Measurements from ENCODE around the gene DIABLO. TPM values are rescaled to one million over a fixed set of nuclear protein-coding genes. Genes with fewer than 3 reads are reported as not detected.

Gene DIABLO
- total RNA-seq, 2 donors from 2014 or later: 77.5 to 81.0 TPM

GRCh38 chr12:122230798-122231197, 4.9 kb upstream of the DIABLO start:
- Histone ChIP-seq H3K9me3 (ENCODE audit: control insufficient read depth, low read length) (no peaks in the 10 kb centered on the region), H3K27ac (ENCODE audit: low read depth, low read length) (no peak overlapping the region), H3K27me3 (ENCODE audit: control insufficient read depth, insufficient read depth, low read length, poor library complexity, severe bottlenecking) (no peaks in the 10 kb centered on the region), H3K4me3 (ENCODE audit: low read length) (no peak overlapping the region), H3K36me3 (ENCODE audit: control insufficient read depth, insufficient read depth, low read length) (peaks cover 44% of the 10 kb centered on the region), H3K9ac (ENCODE audit: extremely low read depth, low read length, poor library complexity, severe bottlenecking) (no peak overlapping the region), H3K4me1 (ENCODE audit: control insufficient read depth, insufficient read depth, low read length) (no peaks in the 10 kb centered on the region)
- peaks cover 3% of the 10 kb centered on the region for H3K27me3 Mint-ChIP-seq (ENCODE audit: insufficient read depth)
- no peak overlapping the region for H3K4me3 Mint-ChIP-seq
- no peak overlapping the region for H3K27ac Mint-ChIP-seq
- peaks cover 34% of the 10 kb centered on the region for H3K36me3 Mint-ChIP-seq (ENCODE audit: low read depth)
- H3K4me1 Mint-ChIP-seq: no peaks in the 10 kb centered on the region
- no peak for TF ChIP-seq CTCF (conservative IDR thresholded peaks at IDR 0.05)
- H3K9me3 Mint-ChIP-seq: no peaks in the 10 kb centered on the region
- 83 to 95% methylated on average over 3 to 6 of the region's 6 CpGs for WGBS, 2 experiments (ENCODE audit: insufficient coverage in 1 of 2, insufficient read length in 1 of 2)
- no peak for DNase-seq

- H3K27ac Mint-ChIP-seq: no peak overlapping the region
- Histone ChIP-seq H3K27ac (ENCODE audit: low read depth, low read length) (no peak overlapping the region), H3K27me3 (ENCODE audit: control insufficient read depth, insufficient read depth, low read length, poor library complexity, severe bottlenecking) (no peaks in the 10 kb centered on the region), H3K4me1 (ENCODE audit: control insufficient read depth, insufficient read depth, low read length) (no peaks in the 10 kb centered on the region), H3K4me3 (ENCODE audit: low read length) (no peak overlapping the region), H3K9me3 (ENCODE audit: control insufficient read depth, low read length) (no peaks in the 10 kb centered on the region), H3K9ac (ENCODE audit: extremely low read depth, low read length, poor library complexity, severe bottlenecking) (no peak overlapping the region), H3K36me3 (ENCODE audit: control insufficient read depth, insufficient read depth, low read length) (peaks cover 35% of the 10 kb centered on the region)
- TF ChIP-seq CTCF (conservative IDR thresholded peaks at IDR 0.05): no peak
- peaks cover 37% of the 10 kb centered on the region for H3K36me3 Mint-ChIP-seq (ENCODE audit: low read depth)
- no peak for DNase-seq
- no peaks in the 10 kb centered on the region for H3K9me3 Mint-ChIP-seq
- H3K27me3 Mint-ChIP-seq (ENCODE audit: insufficient read depth): peaks cover 3% of the 10 kb centered on the region
- no peak overlapping the region for H3K4me3 Mint-ChIP-seq
- 91 to 93% methylated on average over 5 of the region's 5 CpGs for WGBS, 2 experiments (ENCODE audit: insufficient coverage in 1 of 2, insufficient read length in 1 of 2)
- peaks cover 16% of the 10 kb centered on the region for H3K4me1 Mint-ChIP-seq
These were observed 2.2 kb upstream of the DIABLO start for GRCh38 chr12:122228092-122228491.

GRCh38 chr12:122227341-122227740, 1.5 kb upstream of the DIABLO start:
- Histone ChIP-seq H3K9me3 (ENCODE audit: control insufficient read depth, low read length) (no peaks in the 10 kb centered on the region), H3K9ac (ENCODE audit: extremely low read depth, low read length, poor library complexity, severe bottlenecking) (no peak overlapping the region), H3K27ac (ENCODE audit: low read depth, low read length) (no peak overlapping the region), H3K4me3 (ENCODE audit: low read length) (no peak overlapping the region), H3K36me3 (ENCODE audit: control insufficient read depth, insufficient read depth, low read length) (peaks cover 34% of the 10 kb centered on the region), H3K27me3 (ENCODE audit: control insufficient read depth, insufficient read depth, low read length, poor library complexity, severe bottlenecking) (no peaks in the 10 kb centered on the region), H3K4me1 (ENCODE audit: control insufficient read depth, insufficient read depth, low read length) (peaks cover 3% of the 10 kb centered on the region)
- peaks cover 3% of the 10 kb centered on the region for H3K27me3 Mint-ChIP-seq (ENCODE audit: insufficient read depth)
- WGBS, 2 experiments (ENCODE audit: insufficient coverage in 1 of 2, insufficient read length in 1 of 2): 95% methylated on average over 13 to 17 of the region's 17 CpGs
- peaks cover 21% of the 10 kb centered on the region for H3K4me1 Mint-ChIP-seq
- H3K4me3 Mint-ChIP-seq: no peak overlapping the region
- H3K9me3 Mint-ChIP-seq: no peaks in the 10 kb centered on the region
- TF ChIP-seq CTCF (conservative IDR thresholded peaks at IDR 0.05): no peak
- H3K36me3 Mint-ChIP-seq (ENCODE audit: low read depth): peaks cover 41% of the 10 kb centered on the region
- no peak overlapping the region for H3K27ac Mint-ChIP-seq
- no peak for DNase-seq

Measured in endodermal cell (in vitro differentiated cells).